HepG2 (cell line): ENCODE data around the gene PBX1.

ENCODE experiments used
- HNF4A ChIP-seq: sonication (generic); formaldehyde crosslinking; IDR thresholded peaks from 2 replicates; pipeline ENCODE4 v1.4.0; 2020; ENCODE audit warnings: missing genetic modification reagents
- MEIS2 ChIP-seq: sonication (generic); formaldehyde crosslinking; IDR thresholded peaks from 2 replicates; pipeline ENCODE4 v1.9.0; 2021; ENCODE audit warnings: mild to moderate bottlenecking, missing genetic modification reagents
- MIER2 ChIP-seq: IDR thresholded peaks from 2 replicates; pipeline ENCODE4 v1.6.1; 2016; ENCODE audit warnings: missing biosample characterization, missing genetic modification reagents
- MXI1 ChIP-seq: IDR thresholded peaks from 3 replicates; pipeline ENCODE4 v1.6.1; 2012; ENCODE audit warnings: low read depth, low read length, inconsistent platforms, borderline replicate concordance
- PCBP1 ChIP-seq: fragments of 200-400 bp; formaldehyde crosslinking; IDR thresholded peaks from 2 replicates; pipeline ENCODE4 v1.6.1; 2017; ENCODE audit warnings: mild to moderate bottlenecking, low read depth, low read length, borderline replicate concordance
- SP1 ChIP-seq, 2 experiments: fragments of 450-650 bp in 1 of 2; sonication (generic) in 1 of 2; formaldehyde crosslinking in 1 of 2; IDR thresholded peaks; 2 replicates each; pipeline versions ENCODE4 v1.4.0 to v1.6.1; 2016 to 2020; ENCODE audit warnings: missing genetic modification reagents in 1 of 2
- SRSF1 ChIP-seq: fragments of 200-400 bp; formaldehyde crosslinking; optimal IDR thresholded peaks from 2 replicates; pipeline ENCODE3; 2017; ENCODE audit warnings: mild to moderate bottlenecking, low read depth, low read length, moderate library complexity
- TBX2 ChIP-seq: sonication (generic); formaldehyde crosslinking; IDR thresholded peaks from 2 replicates; pipeline ENCODE4 v1.5.0; 2020; ENCODE audit warnings: missing genetic modification reagents, mild to moderate bottlenecking, borderline replicate concordance
- ZNF670 ChIP-seq: sonication (generic); formaldehyde crosslinking; IDR thresholded peaks from 2 replicates; pipeline ENCODE4 v1.8.0; 2022; ENCODE audit warnings: mild to moderate bottlenecking, missing genetic modification reagents, borderline replicate concordance
- ZSCAN22 ChIP-seq: sonication (generic); formaldehyde crosslinking; IDR thresholded peaks from 2 replicates; pipeline ENCODE4 v1.4.0; 2020; ENCODE audit warnings: mild to moderate bottlenecking, missing genetic modification reagents
- TF ChIP-seq, protein P1 (sequence below): sonication (generic); formaldehyde crosslinking; IDR thresholded peaks from 2 replicates; pipeline ENCODE4 v1.5.0; 2020; ENCODE audit warnings: mild to moderate bottlenecking, missing genetic modification reagents, moderate library complexity

DNA sequence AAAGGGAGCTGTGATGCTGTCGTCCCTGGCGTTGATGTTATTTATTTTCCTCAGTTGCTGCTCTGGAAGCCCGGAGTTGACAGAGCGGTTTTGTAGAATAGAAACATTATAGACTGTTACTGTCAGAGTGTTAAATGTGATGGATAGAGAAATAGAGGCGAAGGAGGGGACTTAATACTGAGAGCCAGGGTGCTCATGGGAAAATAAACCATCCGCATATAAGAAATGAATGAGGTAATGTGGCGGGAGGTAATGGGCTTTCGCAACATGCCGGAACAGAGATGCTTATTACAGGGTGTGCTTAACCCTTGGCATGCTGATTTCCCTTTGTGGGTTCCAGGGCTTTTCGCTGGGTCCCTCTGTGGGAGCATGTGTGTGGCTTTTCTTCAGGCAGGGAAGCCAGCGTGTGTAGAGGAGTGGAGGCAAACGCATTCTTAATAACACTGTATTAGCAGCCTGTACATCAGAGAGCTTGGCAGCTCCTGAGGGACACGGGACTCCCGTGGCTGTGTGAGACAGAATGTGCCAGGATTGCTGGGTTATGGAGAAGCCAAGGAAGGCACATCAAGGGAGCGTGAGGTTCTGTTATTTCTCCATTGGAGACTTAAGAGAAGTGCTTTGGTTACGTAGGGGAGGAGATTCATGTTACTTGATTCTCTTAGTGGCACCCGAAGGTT lies 141.0 kb downstream of the PBX1 start:
- no peak for TF ChIP-seq ZNF670 (CRISPR knock-in tag)
- TF ChIP-seq SRSF1, result no peak
- no peak for TF ChIP-seq MIER2 (CRISPR knock-in tag)
- TF ChIP-seq, protein P1, sequence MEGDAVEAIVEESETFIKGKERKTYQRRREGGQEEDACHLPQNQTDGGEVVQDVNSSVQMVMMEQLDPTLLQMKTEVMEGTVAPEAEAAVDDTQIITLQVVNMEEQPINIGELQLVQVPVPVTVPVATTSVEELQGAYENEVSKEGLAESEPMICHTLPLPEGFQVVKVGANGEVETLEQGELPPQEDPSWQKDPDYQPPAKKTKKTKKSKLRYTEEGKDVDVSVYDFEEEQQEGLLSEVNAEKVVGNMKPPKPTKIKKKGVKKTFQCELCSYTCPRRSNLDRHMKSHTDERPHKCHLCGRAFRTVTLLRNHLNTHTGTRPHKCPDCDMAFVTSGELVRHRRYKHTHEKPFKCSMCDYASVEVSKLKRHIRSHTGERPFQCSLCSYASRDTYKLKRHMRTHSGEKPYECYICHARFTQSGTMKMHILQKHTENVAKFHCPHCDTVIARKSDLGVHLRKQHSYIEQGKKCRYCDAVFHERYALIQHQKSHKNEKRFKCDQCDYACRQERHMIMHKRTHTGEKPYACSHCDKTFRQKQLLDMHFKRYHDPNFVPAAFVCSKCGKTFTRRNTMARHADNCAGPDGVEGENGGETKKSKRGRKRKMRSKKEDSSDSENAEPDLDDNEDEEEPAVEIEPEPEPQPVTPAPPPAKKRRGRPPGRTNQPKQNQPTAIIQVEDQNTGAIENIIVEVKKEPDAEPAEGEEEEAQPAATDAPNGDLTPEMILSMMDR, result no peak
- TF ChIP-seq TBX2 (CRISPR knock-in tag), result no peak
- no peak for TF ChIP-seq MEIS2 (CRISPR knock-in tag)
- TF ChIP-seq MXI1, result no peak
- no peak for TF ChIP-seq HNF4A (CRISPR knock-in tag)
- no peak for TF ChIP-seq ZSCAN22 (CRISPR knock-in tag)
- TF ChIP-seq SP1 (IDR thresholded peaks at IDR 0.05), result no peak
- TF ChIP-seq SP1 (CRISPR knock-in tag; IDR thresholded peaks at IDR 0.05), result no peak
- TF ChIP-seq PCBP1, result no peak
